Mesothelial cell of epicardium (in vitro differentiated cells): ENCODE results near the gene SLN. TPM values are rescaled to one million over a fixed set of nuclear protein-coding genes. Genes with fewer than 3 reads are reported as not detected.

Experiments
- DNase-seq, 2 experiments: peaks; one replicate each; pipeline ENCODE4 v3.0.0; 2021; ENCODE audit warnings: low spot score in 2 of 2; ENCODE audit not compliant: unreplicated experiment in 2 of 2
- H3K27ac Mint-ChIP-seq: 2 replicates; pipeline ENCODE4 v1.8.0; 2021; ENCODE audit warnings: mixed read lengths
- H3K27me3 Mint-ChIP-seq: 2 replicates; pipeline ENCODE4 v1.8.0; 2021; ENCODE audit warnings: low read depth, mixed read lengths
- H3K36me3 Mint-ChIP-seq: 2 replicates; pipeline ENCODE4 v1.8.0; 2021; ENCODE audit warnings: mixed read lengths
- H3K4me1 Mint-ChIP-seq: 2 replicates; pipeline ENCODE4 v1.8.0; 2021; ENCODE audit warnings: mixed read lengths
- H3K4me3 Mint-ChIP-seq: 2 replicates; pipeline ENCODE4 v1.8.0; 2021; ENCODE audit warnings: mild to moderate bottlenecking, moderate library complexity, mixed read lengths
- H3K9me3 Mint-ChIP-seq: 2 replicates; pipeline ENCODE4 v1.8.0; 2021; ENCODE audit warnings: mixed read lengths
- CTCF ChIP-seq: fragments of 200-600 bp; sonication (generic); IDR thresholded peaks from one replicate; pipeline ENCODE4 v1.5.0; 2021; ENCODE audit warnings: antibody characterized with exemption; ENCODE audit not compliant: unreplicated experiment
- total RNA-seq: library from RNA; stranded (reverse); gene quantifications from 3 replicates; pipeline ENCODE4 v1.2.1, GENCODE V29; 2021

SLN gene
- total RNA-seq, 1 donor from 2014 or later, result not detected

DNA sequence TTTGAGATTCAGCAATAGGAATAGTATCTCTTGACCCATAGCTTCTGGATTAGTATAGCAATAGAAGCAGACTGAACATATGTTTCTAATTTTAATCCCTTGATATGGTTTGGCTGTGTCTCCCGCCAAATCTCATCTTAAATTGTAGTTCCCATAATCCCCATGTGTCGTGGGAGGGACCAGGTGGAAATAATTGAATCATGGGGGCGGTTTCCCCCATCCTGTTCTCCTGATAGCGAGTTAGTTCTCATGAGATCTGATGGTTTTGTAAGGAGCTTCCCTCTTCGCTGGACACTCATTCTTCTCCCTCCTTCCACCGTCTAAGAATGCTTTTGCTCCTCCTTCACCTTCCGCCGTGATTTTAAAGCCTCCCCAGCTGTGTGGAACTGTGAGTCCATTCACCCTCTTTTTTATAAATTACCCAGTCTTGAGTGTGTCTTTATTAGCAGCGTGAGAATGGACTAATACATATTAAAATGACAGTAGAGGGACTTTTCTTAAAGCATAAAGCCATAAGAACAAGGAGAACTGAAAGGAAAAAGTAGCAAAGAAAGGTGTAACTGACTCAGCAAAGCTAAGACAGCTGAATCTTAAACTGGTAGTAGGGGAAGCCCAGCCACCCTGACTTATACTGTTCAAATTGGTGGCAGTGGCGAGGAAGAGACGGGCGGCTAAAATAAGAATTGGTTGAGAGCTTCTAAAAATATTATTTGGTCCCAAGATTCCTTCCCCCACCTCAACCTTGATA lies 20.3 kb upstream of the SLN start:
- TF ChIP-seq CTCF, result no peak
- Mint-ChIP-seq H3K9me3 (peaks cover 16% of the 10 kb centered on the region), H3K27ac (no peak overlapping the region), H3K4me1 (peaks cover 3% of the 10 kb centered on the region), H3K36me3 (no peaks in the 10 kb centered on the region), H3K27me3 (no peaks in the 10 kb centered on the region), H3K4me3 (no peak overlapping the region)
- DNase-seq, result no peak

- H3K4me1 Mint-ChIP-seq, result peaks cover 13% of the 10 kb centered on the region
- no peak overlapping the region for H3K27ac Mint-ChIP-seq
- peaks cover 8% of the 10 kb centered on the region for H3K9me3 Mint-ChIP-seq
- H3K4me3 Mint-ChIP-seq, result no peak overlapping the region
- no peaks in the 10 kb centered on the region for H3K36me3 Mint-ChIP-seq
- TF ChIP-seq CTCF, result no peak
- peaks cover 8% of the 10 kb centered on the region for H3K27me3 Mint-ChIP-seq
- DNase-seq, result no peak
Observed at GRCh38 chr11:107722662-107723061, 10.8 kb upstream of the SLN start.

DNA sequence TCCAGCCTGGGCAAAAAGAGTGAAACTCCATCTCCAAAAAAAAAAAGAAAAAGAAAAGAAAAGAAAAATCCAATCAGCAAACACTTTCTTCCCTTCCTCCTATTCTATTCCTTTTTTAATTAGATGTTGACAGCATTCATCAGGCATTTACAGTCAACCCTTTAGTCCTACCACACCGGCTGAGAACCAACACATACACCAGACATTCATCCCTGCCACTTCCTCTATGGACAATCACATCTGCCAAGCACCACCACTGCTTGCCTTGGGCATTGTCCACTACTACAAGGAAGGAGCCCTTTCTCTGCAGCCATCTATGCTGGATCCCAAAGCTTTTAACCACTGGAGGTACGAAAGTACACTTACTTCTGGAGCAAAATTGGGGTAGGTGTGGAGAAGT lies 9.4 kb upstream of the SLN start:
- no peaks in the 10 kb centered on the region for H3K36me3 Mint-ChIP-seq
- no peak overlapping the region for H3K4me3 Mint-ChIP-seq
- no peak overlapping the region for H3K27ac Mint-ChIP-seq
- no peak for DNase-seq
- peaks cover 13% of the 10 kb centered on the region for H3K4me1 Mint-ChIP-seq
- H3K9me3 Mint-ChIP-seq, result peaks cover 8% of the 10 kb centered on the region
- TF ChIP-seq CTCF, result no peak
- peaks cover 7% of the 10 kb centered on the region for H3K27me3 Mint-ChIP-seq

GRCh38 chr11:107720303-107720774 lies 8.5 kb upstream of the SLN start:
- H3K36me3 Mint-ChIP-seq, result no peaks in the 10 kb centered on the region
- H3K27me3 Mint-ChIP-seq, result peaks cover 5% of the 10 kb centered on the region
- no peak overlapping the region for H3K27ac Mint-ChIP-seq
- TF ChIP-seq CTCF, result no peak
- no peak overlapping the region for H3K4me3 Mint-ChIP-seq
- no peak for DNase-seq
- peaks cover 13% of the 10 kb centered on the region for H3K9me3 Mint-ChIP-seq
- H3K4me1 Mint-ChIP-seq, result peaks cover 13% of the 10 kb centered on the region

- no peak for TF ChIP-seq CTCF
- no peak for DNase-seq
- Mint-ChIP-seq H3K36me3 (no peaks in the 10 kb centered on the region), H3K4me1 (peaks cover 13% of the 10 kb centered on the region), H3K27me3 (peaks cover 5% of the 10 kb centered on the region), H3K27ac (no peak overlapping the region), H3K4me3 (no peak overlapping the region), H3K9me3 (peaks cover 13% of the 10 kb centered on the region)
Observed at GRCh38 chr11:107719557-107720302, 7.9 kb upstream of the SLN start.
